SK-N-SH (cell line): ENCODE data around the gene SPEF2. TPM values are rescaled to one million over a fixed set of nuclear protein-coding genes. Genes with fewer than 3 reads are reported as not detected.

Source experiments
- CTCF ChIA-PET: fragments of 300-600, 350-600 bp; formaldehyde crosslinking; extraction: SDS; loops from one replicate; lab custom pipeline; 2021; lab: Yijun Ruan, JAX
- POLR2A ChIA-PET: fragments of 350-600 bp; sonication (Branson Sonifier 250); formaldehyde crosslinking; extraction: SDS; loops from one replicate; lab custom pipeline; 2020; ENCODE audit warnings: antibody characterized with exemption, inconsistent platforms; lab: Yijun Ruan, JAX
- DNase-seq: peaks from one replicate; pipeline ENCODE4 v3.0.0; 2012
- H2AFZ ChIP-seq: fragments of 200-600 bp; sonication (generic); 2 replicates; pipeline ENCODE4 v1.8.1; 2016; ENCODE audit warnings: antibody characterized with exemption, mild to moderate bottlenecking, low read depth
- H3F3A ChIP-seq: fragments of 200-600 bp; sonication (generic); replicated peaks from 2 replicates; pipeline ENCODE3; 2016; ENCODE audit warnings: antibody characterized with exemption, mild to moderate bottlenecking; ENCODE audit not compliant: insufficient read depth
- H3K27ac ChIP-seq, 2 experiments: fragments of 200-500 bp in 1 of 2; fragments of 200-600 bp in 1 of 2; sonication (Bioruptor generic) in 1 of 2; sonication (generic), shearing (Covaris generic) in 1 of 2; 2 replicates each; pipeline versions ENCODE4 v1.5.1 to v1.6.1; 2014 to 2016; ENCODE audit warnings: low read depth in 2 of 2, inconsistent platforms in 1 of 2, low read length in 1 of 2, mild to moderate bottlenecking in 1 of 2, mixed read lengths in 1 of 2
- H3K27me3 ChIP-seq: fragments of 200-600 bp; sonication (generic), shearing (Covaris generic); 2 replicates; pipeline ENCODE4 v1.6.1; 2016; ENCODE audit warnings: mixed run types; ENCODE audit not compliant: insufficient read depth
- H3K36me3 ChIP-seq, 2 experiments: fragments of 200-500 bp in 1 of 2; fragments of 200-600 bp in 1 of 2; sonication (Bioruptor generic) in 1 of 2; sonication (generic) in 1 of 2; replicated peaks in 1 of 2; 2 replicates each; pipeline versions ENCODE3 to v1.5.1; 2014 to 2016; ENCODE audit warnings: low read length in 1 of 2, mild to moderate bottlenecking in 1 of 2; ENCODE audit not compliant: insufficient read depth in 2 of 2, control insufficient read depth in 1 of 2
- H3K4me1 ChIP-seq, 2 experiments: fragments of 200-500 bp in 1 of 2; fragments of 200-600 bp in 1 of 2; sonication (Bioruptor generic) in 1 of 2; sonication (generic), shearing (Covaris generic) in 1 of 2; 2 replicates each; pipeline versions ENCODE4 v1.5.1 to v1.6.1; 2014 to 2016; ENCODE audit warnings: low read depth in 1 of 2, low read length in 1 of 2, mixed run types in 1 of 2; ENCODE audit not compliant: insufficient read depth in 2 of 2, control insufficient read depth in 1 of 2
- H3K4me2 ChIP-seq: fragments of 200-600 bp; sonication (generic), shearing (Covaris generic); 2 replicates; pipeline ENCODE4 v1.6.1; 2017; ENCODE audit warnings: mixed run types
- H3K4me3 ChIP-seq, 2 experiments: fragments of 200-500 bp in 1 of 2; fragments of 200-600 bp in 1 of 2; sonication (Bioruptor generic) in 1 of 2; sonication (generic), shearing (Covaris generic) in 1 of 2; 2 replicates each; pipeline versions ENCODE4 v1.5.1 to v1.8.1; 2014 to 2016; ENCODE audit warnings: low read depth in 2 of 2, inconsistent platforms in 1 of 2, low read length in 1 of 2, mild to moderate bottlenecking in 1 of 2, mixed read lengths in 1 of 2, moderate library complexity in 1 of 2
- H3K79me2 ChIP-seq: fragments of 200-600 bp; sonication (generic); 2 replicates; pipeline ENCODE4 v1.8.1; 2017; ENCODE audit warnings: mild to moderate bottlenecking; ENCODE audit not compliant: insufficient read depth
- H3K9ac ChIP-seq: fragments of 200-600 bp; sonication (generic); 2 replicates; pipeline ENCODE4 v1.6.1; 2017; ENCODE audit warnings: mixed run types
- H3K9me2 ChIP-seq: fragments of 200-600 bp; sonication (generic); 2 replicates; pipeline ENCODE4 v1.6.1; 2017; ENCODE audit warnings: mixed run types
- H3K9me3 ChIP-seq: fragments of 200-600 bp; sonication (generic); 2 replicates; pipeline ENCODE4 v1.6.1; 2017; ENCODE audit warnings: mixed run types, mild to moderate bottlenecking, moderate library complexity
- H4K20me1 ChIP-seq: fragments of 200-600 bp; sonication (generic); 2 replicates; pipeline ENCODE4 v1.6.1; 2017; ENCODE audit warnings: mild to moderate bottlenecking, mixed run types; ENCODE audit not compliant: insufficient read depth
- CHD2 ChIP-seq: fragments of 150-350 bp; IDR thresholded peaks from 2 replicates; pipeline ENCODE4 v1.6.1; 2018; ENCODE audit warnings: low read length; ENCODE audit not compliant: partially characterized antibody
- CTCF ChIP-seq: fragments of 200-600 bp; sonication (generic); IDR thresholded peaks from 2 replicates; pipeline ENCODE4 v1.6.1; 2017; ENCODE audit warnings: antibody characterized with exemption, mild to moderate bottlenecking, moderate library complexity
- EP300 ChIP-seq, 2 experiments: IDR thresholded peaks; 2 replicates each; pipeline versions ENCODE4 v1.4.0 to v1.6.1; 2012; ENCODE audit warnings: borderline replicate concordance in 1 of 2, low read depth in 1 of 2, low read length in 1 of 2
- FOSL2 ChIP-seq: IDR thresholded peaks from 2 replicates; pipeline ENCODE4 v1.4.0; 2012; ENCODE audit warnings: low read depth, mild to moderate bottlenecking, moderate library complexity, borderline replicate concordance
- FOXM1 ChIP-seq: IDR thresholded peaks from 2 replicates; pipeline ENCODE4 v1.4.0; 2012; ENCODE audit warnings: low read depth, mild to moderate bottlenecking
- GABPA ChIP-seq: IDR thresholded peaks from 2 replicates; pipeline ENCODE4 v1.4.0; 2012; ENCODE audit warnings: low read depth, mild to moderate bottlenecking
- GATA2 ChIP-seq: sonication (generic); formaldehyde crosslinking; IDR thresholded peaks from 2 replicates; pipeline ENCODE4 v1.5.0; 2020; ENCODE audit warnings: mild to moderate bottlenecking, missing genetic modification reagents
- JUND ChIP-seq: IDR thresholded peaks from 2 replicates; pipeline ENCODE4 v1.4.0; 2012
- MAX ChIP-seq: IDR thresholded peaks from 2 replicates; pipeline ENCODE4 v1.4.0; 2012; ENCODE audit warnings: low read depth
- MEF2A ChIP-seq: IDR thresholded peaks from 2 replicates; pipeline ENCODE4 v1.4.0; 2012; ENCODE audit warnings: low read depth, borderline replicate concordance
- MXI1 ChIP-seq: IDR thresholded peaks from 2 replicates; pipeline ENCODE4 v1.6.1; 2012; ENCODE audit warnings: mild to moderate bottlenecking, low read depth, low read length, improper control_type of control experiment
- NFIC ChIP-seq: IDR thresholded peaks from 2 replicates; pipeline ENCODE4 v1.4.0; 2012; ENCODE audit warnings: borderline replicate concordance
- NRF1 ChIP-seq: IDR thresholded peaks from 2 replicates; pipeline ENCODE4 v1.6.1; 2012; ENCODE audit warnings: low read depth, mild to moderate bottlenecking, low read length
- PBX3 ChIP-seq: IDR thresholded peaks from 2 replicates; pipeline ENCODE4; 2012
- RCOR1 ChIP-seq: fragments of 150-350 bp; IDR thresholded peaks from 2 replicates; pipeline ENCODE4 v1.6.1; 2017; ENCODE audit warnings: antibody characterized with exemption, low read length
- RXRA ChIP-seq: IDR thresholded peaks from 2 replicates; pipeline ENCODE4 v1.4.0; 2012; ENCODE audit warnings: low read depth, mild to moderate bottlenecking, borderline replicate concordance
- SIN3A ChIP-seq: IDR thresholded peaks from 2 replicates; pipeline ENCODE4 v1.6.1; 2012; ENCODE audit warnings: low read depth, mild to moderate bottlenecking, low read length, moderate library complexity, borderline replicate concordance
- SMC3 ChIP-seq: IDR thresholded peaks from 2 replicates; pipeline ENCODE4 v1.6.1; 2012; ENCODE audit warnings: low read depth, low read length, improper control_type of control experiment
- TCF12 ChIP-seq: IDR thresholded peaks from 2 replicates; pipeline ENCODE4 v1.4.0; 2012
- TEAD4 ChIP-seq: IDR thresholded peaks from 2 replicates; pipeline ENCODE4 v1.4.0; 2012; ENCODE audit warnings: mild to moderate bottlenecking, borderline replicate concordance; ENCODE audit not compliant: insufficient read depth
- USF1 ChIP-seq: IDR thresholded peaks from 2 replicates; pipeline ENCODE4 v1.4.0; 2012; ENCODE audit warnings: low read depth, borderline replicate concordance
- WGBS: methylation state at CpG from one replicate; pipeline ENCODE4 v1.1.6; 2017; ENCODE audit warnings: low lambda C conversion rate; 5-methylcytosine and 5-hydroxymethylcytosine counted together
- polyA plus RNA-seq, 3 experiments: library from polyadenylated mRNA; depleted of rRNA; stranded (reverse); fragments of >200 nt; gene quantifications; 2 replicates each; pipeline ENCODE4 v1.2.3, GENCODE V29; 2012

SPEF2 gene
- polyA plus RNA-seq, 1 of the 3 experiments (the other 2 are of a cell fraction) = 1.6 TPM

GRCh38 chr5:35678661-35679060 is 61.0 kb downstream of the SPEF2 start:
- Histone ChIP-seq H2AFZ (no peak overlapping the region), H3K9me2 (no peaks in the 10 kb centered on the region), H4K20me1 (no peaks in the 10 kb centered on the region), H3K4me3 (no peak overlapping the region), H3K9me3 (no peaks in the 10 kb centered on the region), H3K36me3 (no peaks in the 10 kb centered on the region), H3K79me2 (no peaks in the 10 kb centered on the region), H3K27ac (0 out of 4 replicates have a peak overlapping the region, but pooled peaks of 1 of the 2 experiments have one; percentile 28), H3F3A (no peaks in the 10 kb centered on the region), H3K4me1 (peaks cover 0 to 10% of the 10 kb centered on the region in 2 experiments; a peak in 1 of 4 replicates), H3K4me2 (no peak overlapping the region), H3K9ac (no peak overlapping the region), H3K27me3 (no peaks in the 10 kb centered on the region)
- WGBS = 62% methylated on average over 3 of the region's 3 CpGs
- ChIA-PET POLR2A (no interaction called here), CTCF (no interaction called here)
- TF ChIP-seq JUND (no peak), PBX3 (no peak), TCF12 (no peak), GABPA (no peak), CTCF (no peak), FOXM1 (no peak)
- no peak for DNase-seq

GRCh38 chr5:35679357-35679756 is 61.7 kb downstream of the SPEF2 start:
- Histone ChIP-seq H3K9ac (no peak overlapping the region), H3F3A (no peaks in the 10 kb centered on the region), H3K9me2 (no peaks in the 10 kb centered on the region), H3K36me3 (no peaks in the 10 kb centered on the region), H2AFZ (no peak overlapping the region), H4K20me1 (no peaks in the 10 kb centered on the region), H3K9me3 (no peaks in the 10 kb centered on the region), H3K27me3 (no peaks in the 10 kb centered on the region), H3K4me1 (peaks cover 0 to 10% of the 10 kb centered on the region in 2 experiments; a peak in 1 of 4 replicates), H3K79me2 (no peaks in the 10 kb centered on the region), H3K4me3 (no peak overlapping the region)
- DNase-seq = peak; percentile 5
- WGBS = 60% methylated on average over 1 of the region's 1 CpG
- CTCF ChIA-PET = no interaction called here
- TF ChIP-seq CTCF = no peak
- no peak for TF ChIP-seq SMC3
- no peak for TF ChIP-seq SIN3A
- no peak for TF ChIP-seq MEF2A
- no peak for TF ChIP-seq FOSL2
- no peak for TF ChIP-seq CHD2
- TF ChIP-seq RXRA = no peak
- TF ChIP-seq NFIC = no peak
- no peak for TF ChIP-seq FOXM1
- TF ChIP-seq GATA2 (CRISPR knock-in tag) = no peak
- TF ChIP-seq EP300 (IDR thresholded peaks at IDR 0.05; ENCODE audit: borderline replicate concordance in 1 of 2, low read depth in 1 of 2, low read length in 1 of 2) = no peak
- no peak for TF ChIP-seq TEAD4
- no peak for TF ChIP-seq MAX
- no peak for TF ChIP-seq MXI1
- TF ChIP-seq NRF1 = no peak
- TF ChIP-seq RCOR1 = no peak
- TF ChIP-seq USF1 = no peak
- TF ChIP-seq, all 33 proteins: peak for 0
- H3K27ac ChIP-seq = no peak overlapping the region
- POLR2A ChIA-PET = no interaction called here
- no peak overlapping the region for H3K4me2 ChIP-seq
